AG04450 (cell line): ENCODE measurements around the gene SLC2A4. TPM values are rescaled to one million over a fixed set of nuclear protein-coding genes. Genes with fewer than 3 reads are reported as not detected.

ENCODE experiments used
- CTCF ChIA-PET: fragments of 300-600, 350-600 bp; formaldehyde crosslinking; extraction: SDS; loops from one replicate; lab custom pipeline; 2022; ENCODE audit warnings: antibody characterized with exemption, inconsistent platforms; lab: Charles Lee
- POLR2A ChIA-PET: fragments of 350-600 bp; formaldehyde crosslinking; extraction: SDS; loops from one replicate; lab custom pipeline; 2021; ENCODE audit warnings: antibody characterized with exemption, inconsistent platforms; lab: Yijun Ruan, JAX
- DNase-seq: peaks from one replicate; pipeline ENCODE4 v3.0.0-alpha.2; 2011; ENCODE audit warnings: low read depth, low spot score
- H3K27ac ChIP-seq: one replicate; pipeline ENCODE4 v1.5.1; 2012; ENCODE audit warnings: low read depth, low read length, control low read depth
- H3K27me3 ChIP-seq: one replicate; pipeline ENCODE4 v1.6.0; 2012; ENCODE audit warnings: low read length; ENCODE audit not compliant: control insufficient read depth, insufficient read depth
- H3K4me3 ChIP-seq: 2 replicates; pipeline ENCODE4 v1.5.1; 2011; ENCODE audit warnings: mild to moderate bottlenecking, low read depth, low read length, control low read depth
- H3K9me3 ChIP-seq: 2 replicates; pipeline ENCODE4 v1.5.1; 2012; ENCODE audit warnings: low read length; ENCODE audit not compliant: control insufficient read depth, insufficient read depth
- CTCF ChIP-seq: IDR thresholded peaks from 2 replicates; pipeline ENCODE4 v1.5.1; 2011; ENCODE audit warnings: low read depth, low read length, control low read depth, inconsistent platforms
- polyA plus RNA-seq: library from polyadenylated mRNA; depleted of rRNA; stranded (reverse); fragments of >200 nt; gene quantifications from 2 replicates; pipeline ENCODE4 v1.2.3, GENCODE V29; 2011

The SLC2A4 gene
- polyA plus RNA-seq, 1 experiment: 0.21 TPM

GRCh38 chr17:7285679-7286078, 4.2 kb downstream of the SLC2A4 start:
- CTCF ChIA-PET: interaction anchor here (1.4 to 3.4 kb wide), 2 partner anchors 11 to 275 kb away, joined by 5 to 17 read pairs; no protein-coding TSS in a partner anchor
- POLR2A ChIA-PET: no interaction called here

GRCh38 chr17:7289256-7290032, 7.9 kb downstream of the SLC2A4 start:
- no peak overlapping the region for H3K4me3 ChIP-seq
- H3K27me3 ChIP-seq: peaks cover 77% of the 10 kb centered on the region
- no peak overlapping the region for H3K27ac ChIP-seq
- DNase-seq: no peak
- no peaks in the 10 kb centered on the region; the same call in 1 of the 2 replicates for H3K9me3 ChIP-seq
- ChIA-PET POLR2A (interaction anchor here (0.6 kb wide), 1 partner anchor 237 kb away, joined by 3 read pairs; no protein-coding TSS in a partner anchor), CTCF (interaction anchor here (0.6 kb wide), 1 partner anchor 244 kb away, joined by 6 read pairs; no protein-coding TSS in a partner anchor)
- TF ChIP-seq CTCF: no peak

More at GRCh38 chr17:7285679-7286078, 4.2 kb downstream of the SLC2A4 start:
- Histone ChIP-seq H3K4me3 (no peak overlapping the region), H3K9me3 (no peaks in the 10 kb centered on the region; the same call in 1 of the 2 replicates), H3K27me3 (peaks cover 71% of the 10 kb centered on the region), H3K27ac (no peak overlapping the region)
- no peak for DNase-seq
- no peak for TF ChIP-seq CTCF

- CTCF ChIA-PET: no interaction called here
- Histone ChIP-seq H3K9me3 (peaks cover 4% of the 10 kb centered on the region; the same call in 1 of the 2 replicates), H3K27ac (no peak overlapping the region), H3K27me3 (peaks cover 72% of the 10 kb centered on the region), H3K4me3 (no peak overlapping the region)
- no peak for DNase-seq
- no peak for TF ChIP-seq CTCF
- POLR2A ChIA-PET: interaction anchor here (0.6 kb wide), 1 partner anchor 238 kb away, joined by 3 read pairs; no protein-coding TSS in a partner anchor
Measured at GRCh38 chr17:7290166-7290565, 8.6 kb downstream of the SLC2A4 start.

GRCh38 chr17:7290685-7291084, 9.2 kb downstream of the SLC2A4 start:
- Histone ChIP-seq H3K9me3 (peaks cover 4% of the 10 kb centered on the region; the same call in 1 of the 2 replicates), H3K27ac (no peak overlapping the region), H3K27me3 (peaks cover 68% of the 10 kb centered on the region), H3K4me3 (no peak overlapping the region)
- DNase-seq: no peak
- CTCF ChIA-PET: no interaction called here
- POLR2A ChIA-PET: no interaction called here
- no peak for TF ChIP-seq CTCF

GRCh38 chr17:7292194-7292593, 10.7 kb downstream of the SLC2A4 start:
- Histone ChIP-seq H3K27me3 (peaks cover 63% of the 10 kb centered on the region), H3K9me3 (peaks cover 4% of the 10 kb centered on the region; the same call in 1 of the 2 replicates), H3K4me3 (no peak overlapping the region), H3K27ac (no peak overlapping the region)
- no peak for DNase-seq
- ChIA-PET POLR2A (interaction anchor here (0.5 kb wide), 1 partner anchor 358 kb away, joined by 3 read pairs; the partner anchor contains the start of gene ATP1B2), CTCF (interaction anchor here (0.6 to 1.0 kb wide), 2 partner anchors 9 to 61 kb away, joined by 3 to 6 read pairs; no protein-coding TSS in a partner anchor)
- TF ChIP-seq CTCF: no peak
